Stimulated activated naive CD4-positive, alpha-beta T cell (primary cell): ENCODE measurements around the gene EHD4.

ENCODE experiments used
- DNase-seq, 6 experiments: peaks; one replicate each; lab custom pipeline; 2025; lab: John Stamatoyannopoulos, UW

Gene EHD4

GRCh38 chr15:41994772-41995475 is 22.6 kb upstream of the EHD4 start:
- DNase-seq = no peak

GRCh38 chr15:41994171-41994650 is 21.9 kb upstream of the EHD4 start:
- DNase-seq = no peak

GRCh38 chr15:41993472-41994170 is 21.3 kb upstream of the EHD4 start:
- DNase-seq = no peak

- DNase-seq = no peak
Measured at GRCh38 chr15:41992803-41993190, 20.4 kb upstream of the EHD4 start.

- DNase-seq = no peak
Measured at GRCh38 chr15:41992151-41992802, 19.9 kb upstream of the EHD4 start.

GRCh38 chr15:41990691-41991090 is 18.3 kb upstream of the EHD4 start:
- no peak for DNase-seq

GRCh38 chr15:41990243-41990605 is 17.9 kb upstream of the EHD4 start:
- no peak for DNase-seq

- DNase-seq = peak; percentile 43 to 78 (median 68)
Measured at GRCh38 chr15:41989573-41990242, 17.4 kb upstream of the EHD4 start.

- no peak for DNase-seq
Measured at GRCh38 chr15:41988896-41989572, 16.7 kb upstream of the EHD4 start.

- no peak for DNase-seq
Measured at GRCh38 chr15:41987925-41988275, 15.5 kb upstream of the EHD4 start.

GRCh38 chr15:41987246-41987924 is 15.0 kb upstream of the EHD4 start:
- no peak for DNase-seq

- no peak for DNase-seq
Measured at GRCh38 chr15:41985236-41986160, 13.1 kb upstream of the EHD4 start.

GRCh38 chr15:41984622-41985021 is 12.3 kb upstream of the EHD4 start:
- DNase-seq = no peak

- DNase-seq = no peak
Measured at GRCh38 chr15:41983621-41984571, 11.5 kb upstream of the EHD4 start.

- no peak for DNase-seq
Measured at GRCh38 chr15:41983221-41983620, 10.9 kb upstream of the EHD4 start.

GRCh38 chr15:41982133-41982930 is 10.0 kb upstream of the EHD4 start:
- DNase-seq = no peak

- no peak for DNase-seq
Measured at GRCh38 chr15:41981371-41982132, 9.2 kb upstream of the EHD4 start.
